HL-60 (cell line): Measurements from ENCODE around the gene SRP9.

Experiments used
- POLR2AphosphoS5 ChIP-seq: IDR thresholded peaks from 2 replicates; pipeline ENCODE4 v1.6.1; 2012; ENCODE audit warnings: low read depth
- REST ChIP-seq: IDR thresholded peaks from 2 replicates; pipeline ENCODE4 v1.6.1; 2012; ENCODE audit warnings: low read depth; ENCODE audit not compliant: insufficient replicate concordance
- TF ChIP-seq, protein P1 (sequence below): IDR thresholded peaks from one replicate; pipeline ENCODE4 v1.5.1; 2011; ENCODE audit warnings: low read length, control low read depth, inconsistent platforms; ENCODE audit not compliant: insufficient read depth

- TF ChIP-seq, protein P1, sequence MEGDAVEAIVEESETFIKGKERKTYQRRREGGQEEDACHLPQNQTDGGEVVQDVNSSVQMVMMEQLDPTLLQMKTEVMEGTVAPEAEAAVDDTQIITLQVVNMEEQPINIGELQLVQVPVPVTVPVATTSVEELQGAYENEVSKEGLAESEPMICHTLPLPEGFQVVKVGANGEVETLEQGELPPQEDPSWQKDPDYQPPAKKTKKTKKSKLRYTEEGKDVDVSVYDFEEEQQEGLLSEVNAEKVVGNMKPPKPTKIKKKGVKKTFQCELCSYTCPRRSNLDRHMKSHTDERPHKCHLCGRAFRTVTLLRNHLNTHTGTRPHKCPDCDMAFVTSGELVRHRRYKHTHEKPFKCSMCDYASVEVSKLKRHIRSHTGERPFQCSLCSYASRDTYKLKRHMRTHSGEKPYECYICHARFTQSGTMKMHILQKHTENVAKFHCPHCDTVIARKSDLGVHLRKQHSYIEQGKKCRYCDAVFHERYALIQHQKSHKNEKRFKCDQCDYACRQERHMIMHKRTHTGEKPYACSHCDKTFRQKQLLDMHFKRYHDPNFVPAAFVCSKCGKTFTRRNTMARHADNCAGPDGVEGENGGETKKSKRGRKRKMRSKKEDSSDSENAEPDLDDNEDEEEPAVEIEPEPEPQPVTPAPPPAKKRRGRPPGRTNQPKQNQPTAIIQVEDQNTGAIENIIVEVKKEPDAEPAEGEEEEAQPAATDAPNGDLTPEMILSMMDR, result no peak
- TF ChIP-seq POLR2AphosphoS5, result no peak
- TF ChIP-seq REST, result no peak
Observed at GRCh38 chr1:225769687-225770086, 7.9 kb upstream of the SRP9 start.
